CD8-positive, alpha-beta memory T cell (primary cell): ENCODE data around the gene CLK4. TPM values are rescaled to one million over a fixed set of nuclear protein-coding genes. Genes with fewer than 3 reads are reported as not detected.
A peak's percentile ranks its signal among the peaks of the same experiment; 100 is the strongest.

Experiments
- CTCF ChIA-PET: fragments of 350-600 bp; sonication (Branson Sonifier 250); formaldehyde crosslinking; loops from one replicate; lab custom pipeline; 2021; ENCODE audit warnings: antibody characterized with exemption; lab: Charles Lee
- POLR2A ChIA-PET: fragments of 350-600 bp; sonication (Branson Sonifier 250); formaldehyde crosslinking; loops from one replicate; lab custom pipeline; 2021; ENCODE audit warnings: antibody characterized with exemption; lab: Charles Lee
- DNase-seq, 5 donors: peaks; one replicate each; pipeline versions ENCODE4 v3.0.0 to v3.0.0-alpha.2; 2020 to 2022; ENCODE audit warnings: mixed read lengths in 1 of 5
- H3K27ac ChIP-seq: one replicate; pipeline ENCODE4 v1.7.0; 2013; ENCODE audit warnings: low read depth, mild to moderate bottlenecking, low read length, moderate library complexity
- H3K27me3 ChIP-seq: 2 replicates; pipeline ENCODE4 v1.7.0; 2013; ENCODE audit warnings: low read length, mild to moderate bottlenecking; ENCODE audit not compliant: insufficient read depth, poor library complexity, severe bottlenecking
- H3K36me3 ChIP-seq: 2 replicates; pipeline ENCODE4 v1.7.0; 2013; ENCODE audit warnings: mild to moderate bottlenecking, low read length, moderate library complexity; ENCODE audit not compliant: insufficient read depth
- H3K4me1 ChIP-seq: 2 replicates; pipeline ENCODE4 v1.7.0; 2013; ENCODE audit warnings: mild to moderate bottlenecking, low read length, moderate library complexity; ENCODE audit not compliant: insufficient read depth
- H3K4me3 ChIP-seq: 2 replicates; pipeline ENCODE4 v1.7.0; 2013; ENCODE audit warnings: mild to moderate bottlenecking, low read length
- H3K9me3 ChIP-seq: 2 replicates; pipeline ENCODE4 v1.7.0; 2013; ENCODE audit warnings: mild to moderate bottlenecking, low read length
- H3K27ac Mint-ChIP-seq, 8 donors: one replicate each; pipeline ENCODE4 v1.8.0; 2020 to 2021; ENCODE audit warnings: mixed read lengths in 8 of 8, mild to moderate bottlenecking in 6 of 8, inconsistent platforms in 3 of 8, moderate library complexity in 3 of 8
- H3K27me3 Mint-ChIP-seq, 2 donors: one replicate each; pipeline ENCODE4 v1.8.0; 2020 to 2021; ENCODE audit warnings: mixed read lengths in 2 of 2, mild to moderate bottlenecking in 1 of 2, moderate library complexity in 1 of 2
- H3K36me3 Mint-ChIP-seq, 3 donors: one replicate each; pipeline ENCODE4 v1.8.0; 2020 to 2021; ENCODE audit warnings: mixed read lengths in 3 of 3, inconsistent platforms in 1 of 3, mild to moderate bottlenecking in 1 of 3
- H3K4me1 Mint-ChIP-seq, 3 donors: one replicate each; pipeline ENCODE4 v1.8.0; 2020 to 2021; ENCODE audit warnings: mixed read lengths in 3 of 3, inconsistent platforms in 1 of 3, mild to moderate bottlenecking in 1 of 3
- H3K4me3 Mint-ChIP-seq, 7 donors: one replicate each; pipeline ENCODE4 v1.8.0; 2020 to 2021; ENCODE audit warnings: mixed read lengths in 7 of 7, mild to moderate bottlenecking in 6 of 7, moderate library complexity in 4 of 7, inconsistent platforms in 2 of 7
- H3K9me3 Mint-ChIP-seq, 5 donors: one replicate each; pipeline ENCODE4 v1.8.0; 2020 to 2022; ENCODE audit warnings: mixed read lengths in 5 of 5, mild to moderate bottlenecking in 3 of 5, moderate library complexity in 2 of 5, inconsistent platforms in 1 of 5
- polyA plus RNA-seq: library from polyadenylated mRNA; unstranded; fragments of 300-500 nt; fragmentation: Illumina TruSeq; gene quantifications from one replicate; pipeline ENCODE4 v1.2.3, GENCODE V29; 2021
- total RNA-seq, 2 experiments: library from RNA; stranded (reverse); gene quantifications; one replicate each; pipeline ENCODE4 v1.2.3, GENCODE V29; 2021

CLK4 gene
- total and polyA plus RNA-seq, 3 experiments from 2014 or later: 16.3 to 29.2 (median 27.4) TPM

GRCh38 chr5:178630475-178630930 lies 3.7 kb upstream of the CLK4 start:
- no peaks in the 10 kb centered on the region for H3K27me3 ChIP-seq
- no peaks in the 10 kb centered on the region for H3K36me3 ChIP-seq
- H3K9me3 Mint-ChIP-seq: no peaks in the 10 kb centered on the region
- H3K27ac ChIP-seq: no peak overlapping the region
- no peak overlapping the region for H3K4me3 ChIP-seq
- ChIA-PET POLR2A (no interaction called here), CTCF (no interaction called here)
- no peaks in the 10 kb centered on the region for H3K9me3 ChIP-seq
- H3K4me3 Mint-ChIP-seq: peak overlapping the region in 1 of 7 donors; percentile 4
- H3K36me3 Mint-ChIP-seq: peaks cover 0 to 12% (median 2%) of the 10 kb centered on the region in 3 donors
- H3K27me3 Mint-ChIP-seq: peaks cover 6 to 20% of the 10 kb centered on the region in 2 donors
- DNase-seq: no peak
- H3K4me1 ChIP-seq: peaks cover 6% of the 10 kb centered on the region
- H3K27ac Mint-ChIP-seq: peak overlapping the region in 1 of 8 donors; percentile 53
- H3K4me1 Mint-ChIP-seq: peaks cover 7 to 13% (median 9%) of the 10 kb centered on the region in 3 donors

DNA sequence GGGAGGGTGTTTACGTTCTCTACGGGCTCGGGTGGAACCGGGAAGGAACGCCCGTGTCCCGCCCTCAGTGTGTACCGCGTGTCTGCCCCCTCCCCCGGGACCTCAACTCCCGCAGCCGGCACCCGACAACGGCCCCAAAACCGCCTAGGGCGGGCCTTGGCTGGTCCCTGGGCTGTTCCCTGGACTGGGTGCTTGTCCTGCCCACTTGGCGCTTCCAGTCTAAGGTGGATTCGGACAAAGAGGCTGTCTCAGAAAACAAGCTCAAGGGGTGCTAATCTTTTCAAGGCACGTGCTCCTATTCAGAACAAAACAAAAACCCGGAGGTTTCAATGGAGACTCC lies 379 bp upstream of the CLK4 start:
- peaks cover 9% of the 10 kb centered on the region for H3K36me3 ChIP-seq
- no peaks in the 10 kb centered on the region for H3K27me3 ChIP-seq
- H3K9me3 Mint-ChIP-seq: no peaks in the 10 kb centered on the region
- H3K27me3 Mint-ChIP-seq: peaks cover 0 to under 1% of the 10 kb centered on the region in 2 donors
- H3K27ac ChIP-seq: no peak overlapping the region
- peak overlapping the region; percentile 62 to 100 (median 99) for H3K4me3 Mint-ChIP-seq
- H3K36me3 Mint-ChIP-seq: peaks cover 0 to 31% (median 5%) of the 10 kb centered on the region in 3 donors
- no peak for DNase-seq
- POLR2A ChIA-PET: interaction anchor here (0.8 to 0.9 kb wide), 2 partner anchors 10 to 12 kb away, joined by 3 read pairs; no protein-coding TSS in a partner anchor
- CTCF ChIA-PET: no interaction called here
- peaks cover 35 to 43% (median 42%) of the 10 kb centered on the region in 3 donors for H3K4me1 Mint-ChIP-seq
- no peaks in the 10 kb centered on the region for H3K9me3 ChIP-seq
- peaks cover 37% of the 10 kb centered on the region for H3K4me1 ChIP-seq
- H3K4me3 ChIP-seq: peak overlapping the region; percentile 55
- peak overlapping the region; percentile 21 to 97 (median 80) for H3K27ac Mint-ChIP-seq

DNA sequence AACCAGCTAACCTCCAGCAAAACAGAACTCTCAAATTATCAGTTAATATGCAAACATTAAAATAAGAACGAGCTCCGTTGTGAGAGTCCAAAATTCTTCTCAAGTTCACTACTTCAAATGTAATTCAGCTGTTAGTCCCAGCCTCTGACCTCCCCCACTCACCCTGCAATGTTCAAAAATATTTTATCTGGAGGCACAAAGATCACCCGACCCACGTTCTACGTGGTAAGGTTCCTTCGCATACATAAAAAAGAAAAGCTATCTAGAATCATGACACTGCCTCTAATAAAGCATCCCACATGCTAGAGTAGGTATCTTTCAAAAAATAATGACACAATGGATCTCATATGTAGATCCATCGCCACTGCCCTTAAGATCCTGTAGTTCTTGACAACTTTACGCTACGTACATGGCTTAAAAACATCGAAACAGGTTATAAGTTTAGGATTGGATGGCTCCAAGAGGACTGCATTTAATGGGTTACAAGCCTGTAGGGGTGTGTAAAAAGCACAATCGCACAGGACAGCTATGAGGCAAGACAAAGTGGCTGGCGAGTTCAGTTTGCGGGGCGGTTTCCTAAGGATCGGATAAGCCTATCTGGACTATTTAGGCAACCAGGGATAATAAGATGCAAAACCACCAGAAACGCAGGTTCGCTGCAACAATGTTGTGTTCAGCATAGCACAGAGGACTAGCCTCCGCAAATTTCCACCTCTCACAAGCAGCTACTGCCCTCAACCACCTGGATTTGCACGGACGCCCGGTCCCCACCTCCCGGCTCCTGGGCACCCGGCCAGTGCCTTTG lies 969 bp downstream of the CLK4 start:
- H3K4me3 Mint-ChIP-seq: peak overlapping the region; percentile 95 to 100 (median 99)
- peak overlapping the region; percentile 97 to 100 (median 100) for H3K27ac Mint-ChIP-seq
- Histone ChIP-seq H3K4me3 (peak overlapping the region; percentile 94), H3K9me3 (no peaks in the 10 kb centered on the region), H3K27me3 (no peaks in the 10 kb centered on the region), H3K4me1 (peaks cover 41% of the 10 kb centered on the region), H3K36me3 (peaks cover 18% of the 10 kb centered on the region), H3K27ac (peak overlapping the region; percentile 99)
- peaks cover 0 to 43% (median 6%) of the 10 kb centered on the region in 3 donors for H3K36me3 Mint-ChIP-seq
- no peaks in the 10 kb centered on the region for H3K9me3 Mint-ChIP-seq
- no peaks in the 10 kb centered on the region for H3K27me3 Mint-ChIP-seq
- peaks cover 44 to 56% (median 54%) of the 10 kb centered on the region in 3 donors for H3K4me1 Mint-ChIP-seq
- POLR2A ChIA-PET: interaction anchor here (0.7 to 1.5 kb wide), 4 partner anchors 12 to 925 kb away, joined by 3 to 7 read pairs (median 4); partner anchors contain the start of genes RUFY1 and ZNF354A
- CTCF ChIA-PET: interaction anchor here (0.8 to 0.9 kb wide), 2 partner anchors 15 to 105 kb away, joined by 3 to 4 read pairs; partner anchors contain the start of gene ZNF354A
- peak in 1 of 5 donors; percentile 5 for DNase-seq

- Mint-ChIP-seq H3K27me3 (no peaks in the 10 kb centered on the region), H3K27ac (peak overlapping the region in 7 of 8 donors; percentile 73 to 100 (median 99)), H3K4me3 (peak overlapping the region; percentile 95 to 100 (median 99)), H3K36me3 (peaks cover 0 to 53% (median 15%) of the 10 kb centered on the region in 3 donors), H3K9me3 (no peaks in the 10 kb centered on the region), H3K4me1 (peaks cover 54 to 66% (median 64%) of the 10 kb centered on the region in 3 donors)
- no peaks in the 10 kb centered on the region for H3K9me3 ChIP-seq
- ChIA-PET CTCF (interaction anchor here (0.8 to 1.4 kb wide), 2 partner anchors 16 to 107 kb away, joined by 3 to 4 read pairs; no protein-coding TSS in a partner anchor), POLR2A (interaction anchor here (1.4 to 1.5 kb wide), 2 partner anchors 106 to 926 kb away, joined by 4 to 7 read pairs; partner anchors contain the start of genes RUFY1 and ZNF354A)
- H3K4me3 ChIP-seq: peak overlapping the region; percentile 94
- H3K27me3 ChIP-seq: no peaks in the 10 kb centered on the region
- DNase-seq: no peak
- peaks cover 50% of the 10 kb centered on the region for H3K4me1 ChIP-seq
- H3K36me3 ChIP-seq: peaks cover 28% of the 10 kb centered on the region
- H3K27ac ChIP-seq: peak overlapping the region; percentile 99
Measured at GRCh38 chr5:178624631-178625546, 2.0 kb downstream of the CLK4 start.

GRCh38 chr5:178622679-178623247 lies 4.1 kb downstream of the CLK4 start:
- H3K4me1 Mint-ChIP-seq: peaks cover 69 to 83% (median 79%) of the 10 kb centered on the region in 3 donors
- no peaks in the 10 kb centered on the region for H3K9me3 ChIP-seq
- H3K27ac Mint-ChIP-seq: peak overlapping the region in 3 of 8 donors; percentile 6 to 77 (median 50)

DNA sequence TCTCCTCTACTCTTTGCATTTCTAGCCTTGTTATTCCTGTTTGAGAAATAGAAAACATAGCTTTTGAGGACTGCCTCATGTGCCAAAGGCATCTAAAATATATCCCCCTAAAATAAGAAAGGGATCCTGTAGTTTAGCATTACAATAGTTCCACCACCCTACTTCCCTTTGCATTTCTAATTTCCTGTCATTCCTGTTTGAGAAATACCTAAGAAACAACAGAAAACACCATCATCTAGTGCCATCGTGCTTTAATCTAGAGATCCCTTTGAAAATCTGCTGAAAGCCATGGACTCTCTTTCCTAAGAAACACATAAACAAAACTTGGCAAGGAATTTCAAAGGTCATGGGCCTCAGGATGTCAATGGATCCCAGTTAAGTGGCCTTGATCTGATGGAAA lies 7.5 kb downstream of the CLK4 start:
- H3K4me3 Mint-ChIP-seq: peak overlapping the region in 1 of 7 donors; percentile 4
- H3K36me3 ChIP-seq: peaks cover 60% of the 10 kb centered on the region
- no peak for DNase-seq
- no peaks in the 10 kb centered on the region for H3K9me3 ChIP-seq
- peaks cover 33% of the 10 kb centered on the region for H3K4me1 ChIP-seq
- no peak overlapping the region for H3K27ac ChIP-seq
- ChIA-PET POLR2A (no interaction called here), CTCF (no interaction called here)
- H3K27me3 ChIP-seq: no peaks in the 10 kb centered on the region
- H3K4me1 Mint-ChIP-seq: peaks cover 61 to 77% (median 75%) of the 10 kb centered on the region in 3 donors
- H3K9me3 Mint-ChIP-seq: no peaks in the 10 kb centered on the region
- H3K27ac Mint-ChIP-seq: peak overlapping the region in 4 of 8 donors; percentile 7 to 24 (median 14)
- H3K36me3 Mint-ChIP-seq: peaks cover 0 to 86% (median 29%) of the 10 kb centered on the region in 3 donors
- no peaks in the 10 kb centered on the region for H3K27me3 Mint-ChIP-seq
- H3K4me3 ChIP-seq: no peak overlapping the region

More at GRCh38 chr5:178622679-178623247, 4.1 kb downstream of the CLK4 start:
- no peak for DNase-seq
- Mint-ChIP-seq H3K36me3 (peaks cover 0 to 73% (median 24%) of the 10 kb centered on the region in 3 donors), H3K27me3 (no peaks in the 10 kb centered on the region), H3K4me3 (peak overlapping the region in 5 of 7 donors; percentile 0 to 99 (median 12)), H3K9me3 (no peaks in the 10 kb centered on the region)
- ChIA-PET POLR2A (no interaction called here), CTCF (no interaction called here)
- Histone ChIP-seq H3K27ac (no peak overlapping the region), H3K4me1 (peaks cover 50% of the 10 kb centered on the region), H3K4me3 (no peak overlapping the region), H3K27me3 (no peaks in the 10 kb centered on the region), H3K36me3 (peaks cover 43% of the 10 kb centered on the region)

GRCh38 chr5:178612299-178612698 lies 14.6 kb downstream of the CLK4 start:
- H3K36me3 ChIP-seq: peaks cover 56% of the 10 kb centered on the region
- CTCF ChIA-PET: no interaction called here
- H3K9me3 ChIP-seq: no peaks in the 10 kb centered on the region
- H3K4me3 ChIP-seq: no peak overlapping the region
- H3K27me3 Mint-ChIP-seq: no peaks in the 10 kb centered on the region
- H3K36me3 Mint-ChIP-seq: peaks cover 16 to 77% (median 28%) of the 10 kb centered on the region in 3 donors
- H3K27ac Mint-ChIP-seq: peak overlapping the region in 1 of 8 donors; percentile 20
- H3K27me3 ChIP-seq: no peaks in the 10 kb centered on the region
- H3K4me1 Mint-ChIP-seq: peaks cover 19 to 45% (median 42%) of the 10 kb centered on the region in 3 donors
- no peak overlapping the region for H3K27ac ChIP-seq
- no peaks in the 10 kb centered on the region for H3K9me3 Mint-ChIP-seq
- DNase-seq: no peak
- POLR2A ChIA-PET: interaction anchor here (1.4 kb wide), 1 partner anchor 14 kb away, joined by 4 read pairs; no protein-coding TSS in a partner anchor
- H3K4me3 Mint-ChIP-seq: no peak overlapping the region
- no peaks in the 10 kb centered on the region for H3K4me1 ChIP-seq
